A549 (cell line): ENCODE data around the gene TMEM37.

Experiments
- CEBPB ChIP-seq, 2 experiments: fragments of >200 bp in 1 of 2; sonication (Bioruptor Twin) in 1 of 2; formaldehyde crosslinking in 1 of 2; IDR thresholded peaks; 2 replicates each; pipeline ENCODE4 v1.6.1; 2012 to 2016
- FOSL2 ChIP-seq, 2 experiments: fragments of 450-650 bp in 1 of 2; fragments of >200 bp in 1 of 2; sonication (Bioruptor Twin) in 1 of 2; formaldehyde crosslinking; IDR thresholded peaks; 2 replicates each; pipeline versions ENCODE4 v1.5.0 to v1.6.1; 2016 to 2020; ENCODE audit warnings: mild to moderate bottlenecking in 1 of 2, moderate library complexity in 1 of 2
- HES2 ChIP-seq: fragments of >200 bp; sonication (Bioruptor Twin); formaldehyde crosslinking; IDR thresholded peaks from 2 replicates; pipeline ENCODE4 v1.6.1; 2016
- POLR2A ChIP-seq: IDR thresholded peaks from 2 replicates; pipeline ENCODE4 v1.6.1; 2012; ENCODE audit warnings: mild to moderate bottlenecking, low read length
- SREBF2 ChIP-seq: fragments of 450-650 bp; IDR thresholded peaks from 2 replicates; pipeline ENCODE4 v1.6.1; 2014; ENCODE audit warnings: mild to moderate bottlenecking, moderate library complexity
- TF ChIP-seq, protein P1 (sequence below): fragments of >200 bp; sonication (Bioruptor Twin); formaldehyde crosslinking; IDR thresholded peaks from 3 replicates; pipeline ENCODE4 v1.5.1; 2016
- TF ChIP-seq, protein P2 (sequence below): fragments of 450-650 bp; IDR thresholded peaks from 2 replicates; pipeline ENCODE4 v1.6.1; 2014; ENCODE audit warnings: antibody characterized with exemption

- no peak for TF ChIP-seq FOSL2 (IDR thresholded peaks at IDR 0.05)
- no peak for TF ChIP-seq FOSL2 (CRISPR knock-in tag; IDR thresholded peaks at IDR 0.05)
- TF ChIP-seq, protein P1, sequence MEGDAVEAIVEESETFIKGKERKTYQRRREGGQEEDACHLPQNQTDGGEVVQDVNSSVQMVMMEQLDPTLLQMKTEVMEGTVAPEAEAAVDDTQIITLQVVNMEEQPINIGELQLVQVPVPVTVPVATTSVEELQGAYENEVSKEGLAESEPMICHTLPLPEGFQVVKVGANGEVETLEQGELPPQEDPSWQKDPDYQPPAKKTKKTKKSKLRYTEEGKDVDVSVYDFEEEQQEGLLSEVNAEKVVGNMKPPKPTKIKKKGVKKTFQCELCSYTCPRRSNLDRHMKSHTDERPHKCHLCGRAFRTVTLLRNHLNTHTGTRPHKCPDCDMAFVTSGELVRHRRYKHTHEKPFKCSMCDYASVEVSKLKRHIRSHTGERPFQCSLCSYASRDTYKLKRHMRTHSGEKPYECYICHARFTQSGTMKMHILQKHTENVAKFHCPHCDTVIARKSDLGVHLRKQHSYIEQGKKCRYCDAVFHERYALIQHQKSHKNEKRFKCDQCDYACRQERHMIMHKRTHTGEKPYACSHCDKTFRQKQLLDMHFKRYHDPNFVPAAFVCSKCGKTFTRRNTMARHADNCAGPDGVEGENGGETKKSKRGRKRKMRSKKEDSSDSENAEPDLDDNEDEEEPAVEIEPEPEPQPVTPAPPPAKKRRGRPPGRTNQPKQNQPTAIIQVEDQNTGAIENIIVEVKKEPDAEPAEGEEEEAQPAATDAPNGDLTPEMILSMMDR = no peak
- TF ChIP-seq, protein P2, sequence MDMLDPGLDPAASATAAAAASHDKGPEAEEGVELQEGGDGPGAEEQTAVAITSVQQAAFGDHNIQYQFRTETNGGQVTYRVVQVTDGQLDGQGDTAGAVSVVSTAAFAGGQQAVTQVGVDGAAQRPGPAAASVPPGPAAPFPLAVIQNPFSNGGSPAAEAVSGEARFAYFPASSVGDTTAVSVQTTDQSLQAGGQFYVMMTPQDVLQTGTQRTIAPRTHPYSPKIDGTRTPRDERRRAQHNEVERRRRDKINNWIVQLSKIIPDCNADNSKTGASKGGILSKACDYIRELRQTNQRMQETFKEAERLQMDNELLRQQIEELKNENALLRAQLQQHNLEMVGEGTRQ = no peak
- TF ChIP-seq SREBF2 = no peak
- TF ChIP-seq POLR2A = no peak
- no peak for TF ChIP-seq HES2
- TF ChIP-seq CEBPB (IDR thresholded peaks at IDR 0.05) = no peak
Observed at GRCh38 chr2:119477113-119477505, 45.5 kb downstream of the TMEM37 start.
